GM12801 (cell line): Measurements from ENCODE around the gene RCCD1.

ENCODE experiments used
- CTCF ChIP-seq: IDR thresholded peaks from one replicate; pipeline ENCODE4 v1.5.1; 2011; ENCODE audit warnings: control low read depth; ENCODE audit not compliant: insufficient read length; ENCODE audit errors: extremely low read depth

Gene RCCD1

GRCh38 chr15:91001209-91001608, 46.5 kb downstream of the RCCD1 start:
- no peak for TF ChIP-seq CTCF

- no peak for TF ChIP-seq CTCF
These were observed 52.6 kb downstream of the RCCD1 start for GRCh38 chr15:91007266-91007665.
